Measurements from ENCODE around the gene NCKAP1. TPM values are rescaled to one million over a fixed set of nuclear protein-coding genes. Genes with fewer than 3 reads are reported as not detected.

NCKAP1 gene
- total and polyA plus RNA-seq, 10 donors: 8.9 to 62.5 (median 49.3) TPM

- WGBS, 5 donors: 81 to 98% (median 87%) methylated on average over 2 of the region's 2 CpGs
- Histone ChIP-seq H3K27ac (no peak overlapping the region), H3K9me3 (no peaks in the 10 kb centered on the region), H3K4me3 (no peak overlapping the region), H3K4me1 (peaks cover 14 to 39% (median 33%) of the 10 kb centered on the region in 6 donors), H3K36me3 (no peaks in the 10 kb centered on the region), H3K27me3 (replicated peaks in 1 of 7) (peaks cover 0 to 100% (median 24%) of the 10 kb centered on the region in 7 donors)
- DNase-seq: no peak
- TF ChIP-seq POLR2A (IDR thresholded peaks at IDR 0.05) (no peak), CTCF (IDR thresholded peaks at IDR 0.05 in 8 of 11, conservative IDR thresholded peaks at IDR 0.05 in 3 of 11) (no peak), POLR2AphosphoS5 (IDR thresholded peaks at IDR 0.05) (no peak)
- intact Hi-C loops (cut with DNase I; ENCODE audit: low total_unique reads): no loop called here
Observed at GRCh38 chr2:183040604-183041003, 2.3 kb upstream of the NCKAP1 start.

GRCh38 chr2:183037553-183038340 is 510 bp downstream of the NCKAP1 start:
- no peak for DNase-seq
- Histone ChIP-seq H3K4me3 (peak overlapping the region; percentile 49 to 84 (median 60)), H3K27ac (peak overlapping the region; percentile 85 to 94 (median 93)), H3K27me3 (replicated peaks in 1 of 7) (peaks cover 0 to 100% (median 24%) of the 10 kb centered on the region in 7 donors), H3K36me3 (no peaks in the 10 kb centered on the region), H3K9me3 (no peaks in the 10 kb centered on the region), H3K4me1 (peaks cover 18 to 61% (median 49%) of the 10 kb centered on the region in 6 donors)
- intact Hi-C loops (cut with DNase I; ENCODE audit: low total_unique reads): no loop called here
- TF ChIP-seq CTCF (IDR thresholded peaks at IDR 0.05 in 8 of 11, conservative IDR thresholded peaks at IDR 0.05 in 3 of 11): no peak
- TF ChIP-seq POLR2AphosphoS5 (IDR thresholded peaks at IDR 0.05): no peak
- TF ChIP-seq POLR2A (IDR thresholded peaks at IDR 0.05): no peak
- WGBS, 5 donors: 1 to 2% (median 1%) methylated on average over 30 to 91 of the region's 91 CpGs

- no peak for TF ChIP-seq CTCF (IDR thresholded peaks at IDR 0.05 in 8 of 11, conservative IDR thresholded peaks at IDR 0.05 in 3 of 11)
- TF ChIP-seq POLR2AphosphoS5 (IDR thresholded peaks at IDR 0.05): no peak
- no peak for TF ChIP-seq POLR2A (IDR thresholded peaks at IDR 0.05)
- Histone ChIP-seq H3K4me3 (peak overlapping the region; percentile 49 to 84 (median 60)), H3K36me3 (no peaks in the 10 kb centered on the region), H3K4me1 (peaks cover 19 to 62% (median 49%) of the 10 kb centered on the region in 6 donors), H3K9me3 (no peaks in the 10 kb centered on the region), H3K27ac (peak overlapping the region; percentile 85 to 94 (median 93)), H3K27me3 (replicated peaks in 1 of 7) (peaks cover 0 to 100% (median 24%) of the 10 kb centered on the region in 7 donors)
- WGBS, 5 donors: 9 to 17% (median 14%) methylated on average over 4 of the region's 4 CpGs
- no peak for DNase-seq
- intact Hi-C loops (cut with DNase I; ENCODE audit: low total_unique reads): no loop called here
Observed at GRCh38 chr2:183037074-183037552, 1.1 kb downstream of the NCKAP1 start.
